ENCODE data around the gene TMEM154.

DNA sequence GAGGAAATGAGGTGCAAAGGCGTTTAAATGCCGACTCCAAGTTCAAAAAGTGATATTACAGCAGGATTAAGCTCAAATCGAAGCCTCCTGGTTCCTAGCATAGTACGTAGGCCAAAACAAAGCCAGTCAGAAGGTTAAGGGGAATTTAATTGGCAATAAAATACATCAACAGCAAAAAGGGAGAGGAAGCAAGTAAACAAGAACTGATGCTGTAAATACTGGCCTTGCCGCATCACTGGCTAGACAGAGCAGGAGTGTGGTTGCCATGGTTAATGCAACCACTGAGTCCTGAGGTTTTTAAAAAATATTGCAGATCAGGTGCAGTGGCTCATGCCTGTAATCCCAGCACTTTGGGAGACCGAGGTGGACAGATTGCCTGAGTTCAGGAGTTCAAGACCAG lies 80.7 kb downstream of the TMEM154 start:
- TF ChIP-seq, protein P1, sequence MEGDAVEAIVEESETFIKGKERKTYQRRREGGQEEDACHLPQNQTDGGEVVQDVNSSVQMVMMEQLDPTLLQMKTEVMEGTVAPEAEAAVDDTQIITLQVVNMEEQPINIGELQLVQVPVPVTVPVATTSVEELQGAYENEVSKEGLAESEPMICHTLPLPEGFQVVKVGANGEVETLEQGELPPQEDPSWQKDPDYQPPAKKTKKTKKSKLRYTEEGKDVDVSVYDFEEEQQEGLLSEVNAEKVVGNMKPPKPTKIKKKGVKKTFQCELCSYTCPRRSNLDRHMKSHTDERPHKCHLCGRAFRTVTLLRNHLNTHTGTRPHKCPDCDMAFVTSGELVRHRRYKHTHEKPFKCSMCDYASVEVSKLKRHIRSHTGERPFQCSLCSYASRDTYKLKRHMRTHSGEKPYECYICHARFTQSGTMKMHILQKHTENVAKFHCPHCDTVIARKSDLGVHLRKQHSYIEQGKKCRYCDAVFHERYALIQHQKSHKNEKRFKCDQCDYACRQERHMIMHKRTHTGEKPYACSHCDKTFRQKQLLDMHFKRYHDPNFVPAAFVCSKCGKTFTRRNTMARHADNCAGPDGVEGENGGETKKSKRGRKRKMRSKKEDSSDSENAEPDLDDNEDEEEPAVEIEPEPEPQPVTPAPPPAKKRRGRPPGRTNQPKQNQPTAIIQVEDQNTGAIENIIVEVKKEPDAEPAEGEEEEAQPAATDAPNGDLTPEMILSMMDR (IDR thresholded peaks at IDR 0.05 in 8 of 11, conservative IDR thresholded peaks at IDR 0.05 in 3 of 11): no peak
- no peak for TF ChIP-seq POLR2A (IDR thresholded peaks at IDR 0.05)

Data from spleen (tissue), 7 donors.